Common myeloid progenitor, CD34-positive (primary cell): Measurements from ENCODE around the gene MYLK2.
A peak's percentile ranks its signal among the peaks of the same experiment; 100 is the strongest.

Source experiments
- CTCF ChIA-PET: fragments of 350-600 bp; sonication (Branson Sonifier 250); formaldehyde crosslinking; loops from one replicate; lab custom pipeline; 2021; ENCODE audit warnings: antibody characterized with exemption; lab: Charles Lee
- POLR2A ChIA-PET: fragments of 350-600 bp; sonication (Branson Sonifier 250); formaldehyde crosslinking; loops from one replicate; lab custom pipeline; 2021; ENCODE audit warnings: antibody characterized with exemption; lab: Charles Lee
- DNase-seq, 3 donors: peaks; one replicate each; pipeline versions ENCODE4 v3.0.0 to v3.0.0-alpha.2; 2013
- H3K27ac ChIP-seq, 2 experiments: 1 replicate in 1 of 2; 2 replicates in 1 of 2; pipeline ENCODE4 v1.7.0; 2013; ENCODE audit warnings: inconsistent platforms in 2 of 2, low read length in 2 of 2, mild to moderate bottlenecking in 2 of 2, low read depth in 1 of 2, moderate library complexity in 1 of 2; ENCODE audit not compliant: severe bottlenecking in 2 of 2, insufficient read depth in 1 of 2, poor library complexity in 1 of 2
- H3K27me3 ChIP-seq, 5 experiments: replicated peaks in 2 of 5; 1 replicate in 3 of 5; 2 replicates in 2 of 5; pipeline versions ENCODE4 v1.6.1 to v1.7.0; 2013; ENCODE audit warnings: low read length in 4 of 5, mild to moderate bottlenecking in 2 of 5, moderate library complexity in 2 of 5, inconsistent platforms in 1 of 5; ENCODE audit not compliant: insufficient read depth in 5 of 5, control insufficient read depth in 4 of 5
- H3K36me3 ChIP-seq, 4 experiments: 1 replicate in 2 of 4; 2 replicates in 2 of 4; pipeline versions ENCODE4 v1.6.1 to v1.7.0; 2013; ENCODE audit warnings: low read length in 3 of 4, control low read depth in 1 of 4, mild to moderate bottlenecking in 1 of 4; ENCODE audit not compliant: control insufficient read depth in 4 of 4, insufficient read depth in 4 of 4
- H3K4me1 ChIP-seq, 4 experiments: 1 replicate in 3 of 4; 2 replicates in 1 of 4; pipeline versions ENCODE4 v1.6.1 to v1.7.1; 2013; ENCODE audit warnings: low read length in 3 of 4, mild to moderate bottlenecking in 3 of 4, control low read depth in 1 of 4, inconsistent platforms in 1 of 4, moderate library complexity in 1 of 4; ENCODE audit not compliant: control insufficient read depth in 4 of 4, insufficient read depth in 4 of 4; ENCODE audit errors: control extremely low read depth in 1 of 4
- H3K4me3 ChIP-seq, 7 experiments: 1 replicate in 4 of 7; 2 replicates in 3 of 7; pipeline versions ENCODE4 v1.5.1 to v1.7.0; 2013; ENCODE audit warnings: mild to moderate bottlenecking in 7 of 7, low read length in 6 of 7, moderate library complexity in 6 of 7, inconsistent platforms in 2 of 7, low read depth in 2 of 7, control low read depth in 1 of 7; ENCODE audit not compliant: insufficient read depth in 4 of 7, control insufficient read depth in 1 of 7; ENCODE audit errors: extremely low read depth in 1 of 7
- H3K9me3 ChIP-seq, 5 experiments: 1 replicate in 4 of 5; 2 replicates in 1 of 5; pipeline versions ENCODE4 v1.6.1 to v1.7.1; 2013; ENCODE audit warnings: low read length in 4 of 5, mild to moderate bottlenecking in 2 of 5, inconsistent platforms in 1 of 5, low read depth in 1 of 5, moderate library complexity in 1 of 5; ENCODE audit not compliant: control insufficient read depth in 4 of 5, insufficient read depth in 2 of 5; ENCODE audit errors: control extremely low read depth in 1 of 5
- WGBS: methylation state at CpG from one replicate; pipeline ENCODE4 v1.1.5; 2013; ENCODE audit not compliant: insufficient coverage; 5-methylcytosine and 5-hydroxymethylcytosine counted together

The MYLK2 gene

GRCh38 chr20:31785089-31785488 lies 34.1 kb upstream of the MYLK2 start:
- Histone ChIP-seq H3K4me3 (no peak overlapping the region), H3K36me3 (peaks cover 12 to 76% (median 55%) of the 10 kb centered on the region in 4 experiments), H3K4me1 (no peaks in the 10 kb centered on the region), H3K27me3 (no peaks in the 10 kb centered on the region), H3K27ac (no peak overlapping the region), H3K9me3 (no peaks in the 10 kb centered on the region)
- 100% methylated on average over 2 of the region's 3 CpGs for WGBS
- CTCF ChIA-PET, result interaction anchor here (0.6 to 1.2 kb wide), 3 partner anchors 12 to 70 kb away, joined by 3 to 6 read pairs (median 3); no protein-coding TSS in a partner anchor
- POLR2A ChIA-PET, result no interaction called here
- DNase-seq, result no peak

DNA sequence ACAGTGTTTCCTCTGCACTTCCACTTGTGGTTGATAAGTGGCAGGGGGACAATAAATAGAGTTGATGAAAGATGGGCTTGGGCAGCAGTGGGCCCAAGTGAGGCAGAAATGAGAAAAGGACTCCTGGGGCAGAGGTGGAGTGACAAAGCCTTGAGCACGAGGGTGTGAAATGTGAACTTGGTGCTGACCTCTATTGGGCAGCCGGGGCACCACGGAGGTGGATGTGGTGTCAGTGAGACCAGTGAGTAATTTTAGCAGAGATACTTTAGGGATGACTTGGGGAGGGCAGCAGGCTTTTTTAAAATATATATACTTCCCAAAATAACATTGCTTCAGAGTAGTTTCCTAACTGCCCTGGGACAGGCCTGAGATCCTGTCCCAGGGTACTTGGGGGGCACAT lies 30.6 kb upstream of the MYLK2 start:
- H3K27ac ChIP-seq, result no peak overlapping the region
- H3K27me3 ChIP-seq, result no peaks in the 10 kb centered on the region
- ChIA-PET CTCF (interaction anchor here (0.9 to 1.3 kb wide), 2 partner anchors 18 to 155 kb away, joined by 3 to 4 read pairs; no protein-coding TSS in a partner anchor), POLR2A (no interaction called here)
- peaks cover 15 to 85% (median 58%) of the 10 kb centered on the region in 4 experiments for H3K36me3 ChIP-seq
- H3K4me1 ChIP-seq, result no peaks in the 10 kb centered on the region
- H3K4me3 ChIP-seq, result no peak overlapping the region
- H3K9me3 ChIP-seq, result no peaks in the 10 kb centered on the region
- DNase-seq, result peak in 2 of 3 donors; percentile 11 to 18
- 22% methylated on average over 1 of the region's 3 CpGs for WGBS

DNA sequence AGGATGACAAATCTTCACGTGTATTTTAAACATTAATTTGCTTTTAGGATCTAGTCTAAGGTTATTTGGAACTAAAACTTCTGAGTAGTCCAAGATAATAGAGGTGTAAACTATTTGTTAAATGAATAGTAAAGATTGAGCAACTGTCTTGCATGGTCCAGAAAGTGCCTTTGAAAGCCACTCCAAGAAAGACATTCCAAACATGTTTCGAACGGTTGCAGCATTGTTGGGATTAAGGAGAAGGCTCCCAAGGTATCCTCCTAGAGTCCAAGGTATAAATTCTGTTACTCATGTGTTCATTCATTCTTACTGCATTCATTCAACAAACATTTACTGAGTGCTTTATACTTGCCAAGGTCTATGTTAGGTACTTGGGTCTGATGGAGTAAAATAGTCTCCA lies 28.8 kb upstream of the MYLK2 start:
- peaks cover 11 to 81% (median 52%) of the 10 kb centered on the region in 4 experiments for H3K36me3 ChIP-seq
- no peak overlapping the region for H3K4me3 ChIP-seq
- H3K4me1 ChIP-seq, result no peaks in the 10 kb centered on the region
- CTCF ChIA-PET, result no interaction called here
- no peaks in the 10 kb centered on the region for H3K9me3 ChIP-seq
- no peak for DNase-seq
- no CpG with 5 or more reads among the region's 3 CpGs for WGBS
- POLR2A ChIA-PET, result no interaction called here
- H3K27ac ChIP-seq, result no peak overlapping the region
- H3K27me3 ChIP-seq, result no peaks in the 10 kb centered on the region

DNA sequence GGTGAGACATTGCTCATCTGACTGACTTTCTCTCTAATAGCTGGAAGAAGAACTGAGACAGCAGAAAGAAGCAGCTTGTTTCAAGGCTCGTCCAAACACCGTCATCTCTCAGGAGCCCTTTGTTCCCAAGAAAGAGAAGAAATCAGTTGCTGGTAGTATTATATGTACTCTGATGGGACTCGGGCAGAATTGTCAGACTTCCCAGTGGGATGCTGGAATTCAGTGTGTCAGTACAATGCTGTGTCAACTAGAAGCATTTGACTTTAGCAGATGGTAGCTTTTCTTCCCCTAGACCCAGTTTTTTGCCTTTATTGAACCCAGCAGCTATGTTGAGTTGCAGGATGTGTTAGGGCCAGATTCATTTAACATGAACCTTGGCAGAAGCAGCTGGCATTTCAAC lies 21.8 kb upstream of the MYLK2 start:
- Histone ChIP-seq H3K36me3 (peaks cover 22 to 82% (median 55%) of the 10 kb centered on the region in 4 experiments), H3K27me3 (no peaks in the 10 kb centered on the region), H3K27ac (no peak overlapping the region), H3K4me3 (no peak overlapping the region), H3K4me1 (no peaks in the 10 kb centered on the region), H3K9me3 (no peaks in the 10 kb centered on the region)
- POLR2A ChIA-PET, result no interaction called here
- no peak for DNase-seq
- 95% methylated on average over 3 of the region's 3 CpGs for WGBS
- CTCF ChIA-PET, result no interaction called here

GRCh38 chr20:31801508-31801907 lies 17.6 kb upstream of the MYLK2 start:
- peaks cover 5 to 25% (median 19%) of the 10 kb centered on the region in 4 experiments for H3K4me1 ChIP-seq
- H3K4me3 ChIP-seq, result no peak overlapping the region
- H3K27me3 ChIP-seq, result no peaks in the 10 kb centered on the region
- whole genome bisulfite sequencing, result 90% methylated on average over 7 of the region's 7 CpGs
- H3K27ac ChIP-seq, result no peak overlapping the region
- H3K36me3 ChIP-seq, result peaks cover 14 to 72% (median 29%) of the 10 kb centered on the region in 4 experiments
- DNase-seq, result no peak
- ChIA-PET CTCF (no interaction called here), POLR2A (no interaction called here)
- H3K9me3 ChIP-seq, result no peaks in the 10 kb centered on the region

- DNase-seq, result peak in 2 of 3 donors; percentile 35 to 56
- Histone ChIP-seq H3K36me3 (peaks cover 8 to 59% (median 17%) of the 10 kb centered on the region in 4 experiments), H3K27ac (no peak overlapping the region), H3K4me3 (no peak overlapping the region), H3K4me1 (peaks cover 5 to 34% (median 25%) of the 10 kb centered on the region in 4 experiments), H3K9me3 (no peaks in the 10 kb centered on the region), H3K27me3 (no peaks in the 10 kb centered on the region)
- ChIA-PET CTCF (interaction anchor here (0.6 to 2.3 kb wide), 4 partner anchors 17 to 166 kb away, joined by 3 to 10 read pairs (median 4); no protein-coding TSS in a partner anchor), POLR2A (interaction anchor here (0.6 kb wide), 1 partner anchor 12 kb away, joined by 4 read pairs; no protein-coding TSS in a partner anchor)
- 46% methylated on average over 7 of the region's 7 CpGs for WGBS
Observed at GRCh38 chr20:31803552-31804291, 15.4 kb upstream of the MYLK2 start.
